Central memory CD4-positive, alpha-beta T cell (primary cell): ENCODE measurements around the gene KDSR.
A peak's percentile ranks its signal among the peaks of the same experiment; 100 is the strongest.

Experiments used
- DNase-seq: peaks from one replicate; pipeline ENCODE4 v3.0.0; 2022

The KDSR gene

GRCh38 chr18:63320123-63320974, 46.7 kb downstream of the KDSR start:
- DNase-seq = peak; percentile 92

- DNase-seq = no peak
Measured at GRCh38 chr18:63319383-63320122, 47.5 kb downstream of the KDSR start, which contains the start of gene BCL2. BCL2 (minus strand) TSS chr18:63319769.

- DNase-seq = no peak
Measured at GRCh38 chr18:63318889-63319382, 48.1 kb downstream of the KDSR start.

- DNase-seq = peak; percentile 81
Measured at GRCh38 chr18:63317982-63318888, 48.8 kb downstream of the KDSR start.

DNA sequence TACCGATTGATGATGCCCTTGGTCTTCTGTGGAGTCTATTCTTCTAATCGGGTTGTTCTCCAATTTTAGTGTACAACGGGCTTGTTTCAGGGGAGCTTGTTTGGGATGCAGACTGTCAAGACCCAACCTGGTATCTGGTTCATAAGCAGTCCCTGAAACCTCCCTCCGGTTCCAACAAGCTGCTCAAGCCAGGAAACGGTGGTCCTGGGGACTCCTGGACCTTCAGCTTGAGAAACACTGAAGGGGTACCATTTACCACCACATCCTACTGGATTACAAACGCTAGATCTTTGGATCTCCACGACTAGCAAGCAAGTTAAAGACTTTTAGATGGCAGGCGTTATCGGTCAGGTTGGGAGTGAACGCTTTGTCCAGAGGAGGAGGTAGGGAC, 49.5 kb downstream of the KDSR start:
- no peak for DNase-seq

DNA sequence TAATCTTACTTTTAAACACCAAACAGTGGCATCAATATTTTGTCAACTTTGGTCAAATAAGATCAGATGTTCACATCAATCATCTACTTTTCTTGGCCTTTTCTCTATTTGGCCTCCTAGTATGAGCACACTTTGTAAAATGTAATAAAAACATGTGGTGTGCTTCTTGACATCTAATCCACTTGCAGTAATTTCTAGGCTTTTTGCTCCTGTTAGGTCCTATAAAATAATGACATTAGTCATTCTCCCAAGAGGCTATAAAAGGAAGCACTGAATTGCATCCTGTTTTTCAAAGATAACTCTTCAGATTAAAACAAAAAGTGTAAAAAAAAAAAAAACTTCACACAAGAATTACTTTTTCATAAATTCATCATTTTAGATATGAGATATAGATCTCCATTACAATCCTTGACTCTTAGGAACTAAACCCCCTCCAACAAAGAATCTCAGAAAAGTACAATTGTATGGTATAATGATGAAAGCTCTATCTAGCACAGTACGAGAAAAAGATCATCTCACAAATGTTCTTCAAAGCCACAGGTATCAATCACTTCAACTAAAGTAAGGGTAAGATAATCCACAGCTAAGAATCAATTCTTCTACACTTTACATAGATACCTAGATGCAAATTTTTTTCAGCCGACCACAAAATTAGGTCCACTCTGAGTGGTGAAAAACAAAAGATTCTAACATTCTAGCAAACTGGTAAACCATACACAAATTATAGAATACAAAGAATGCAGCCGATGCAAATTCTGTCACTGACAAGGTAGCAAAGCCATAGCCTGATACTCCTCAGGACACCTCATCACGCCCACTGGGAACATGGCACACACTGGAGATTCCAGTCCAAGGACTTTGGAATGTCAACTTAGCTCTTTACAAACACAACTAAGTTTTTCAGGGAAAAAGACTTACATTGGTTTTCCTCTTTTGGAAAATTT, 50.1 kb downstream of the KDSR start:
- no peak for DNase-seq

GRCh38 chr18:63315876-63316275, 51.1 kb downstream of the KDSR start:
- DNase-seq = no peak

- no peak for DNase-seq
Measured at GRCh38 chr18:63315131-63315662, 51.8 kb downstream of the KDSR start.

GRCh38 chr18:63314062-63314790, 52.8 kb downstream of the KDSR start:
- no peak for DNase-seq

DNA sequence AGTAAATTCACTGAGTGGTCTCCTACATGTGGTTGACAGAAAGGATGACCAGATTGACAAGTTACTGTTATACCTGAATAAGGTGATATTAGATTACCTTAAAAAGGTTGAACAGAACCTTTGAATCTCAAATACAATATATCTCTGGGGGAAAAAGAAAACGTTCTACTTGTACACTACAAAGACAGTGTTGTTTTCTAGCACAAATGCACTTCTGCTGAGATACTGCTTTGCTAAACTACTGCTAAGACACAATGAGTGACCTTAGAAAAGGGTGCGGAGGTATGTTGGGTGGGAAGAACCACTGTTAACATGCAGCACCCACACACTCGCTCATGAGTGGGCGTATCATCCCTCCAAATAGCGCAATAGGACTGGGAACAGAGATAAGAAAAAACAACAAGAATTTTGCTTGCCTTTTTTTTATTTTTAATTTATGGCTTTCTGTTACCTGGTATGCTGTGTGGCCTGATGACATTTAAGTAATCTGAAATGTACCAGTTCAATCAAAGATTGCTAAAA, 53.5 kb downstream of the KDSR start:
- DNase-seq = no peak

GRCh38 chr18:63312737-63313395, 54.1 kb downstream of the KDSR start:
- no peak for DNase-seq

- DNase-seq = no peak
Measured at GRCh38 chr18:63312019-63312409, 55.0 kb downstream of the KDSR start.

DNA sequence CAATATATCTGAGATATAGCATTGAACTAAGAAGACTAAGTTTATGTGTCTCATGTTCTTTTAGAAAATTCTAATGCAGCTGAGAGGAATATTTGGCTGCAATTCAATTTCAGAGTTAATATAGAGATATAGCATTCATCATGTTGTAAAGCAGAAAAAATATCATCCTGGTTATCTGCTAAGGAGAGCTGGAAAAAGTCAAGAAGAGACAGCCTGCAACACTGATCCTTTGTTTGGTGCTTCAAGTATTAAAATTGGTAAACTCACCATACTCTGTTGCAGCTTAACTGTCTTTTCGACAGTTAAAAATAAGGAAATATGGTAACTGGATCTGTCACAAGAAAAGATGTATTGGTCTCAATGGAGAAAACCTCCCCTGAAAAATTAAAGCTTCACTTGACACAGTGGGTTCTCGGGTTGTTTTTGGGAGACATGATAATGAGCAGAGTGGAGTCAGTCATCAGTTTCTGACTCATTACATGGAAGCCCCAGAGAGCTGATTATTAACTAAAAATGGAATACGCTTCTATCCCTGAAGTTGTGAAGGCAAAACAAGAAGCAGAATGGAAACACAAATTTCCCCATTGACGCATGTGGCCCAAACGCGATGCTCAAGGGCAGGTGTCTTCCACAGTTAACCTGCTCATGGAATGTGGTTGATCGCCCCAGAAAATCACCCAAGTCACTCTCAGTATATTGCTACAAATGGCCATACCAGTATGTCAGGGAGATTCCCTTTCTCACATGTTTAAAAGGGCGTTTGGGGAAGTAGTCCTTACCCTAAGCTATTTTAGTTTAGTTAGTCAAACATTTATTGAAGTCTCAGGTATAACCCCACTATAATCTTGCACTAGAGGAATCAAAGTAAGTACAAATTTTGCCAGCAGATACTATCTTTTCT, 55.6 kb downstream of the KDSR start:
- DNase-seq = no peak

DNA sequence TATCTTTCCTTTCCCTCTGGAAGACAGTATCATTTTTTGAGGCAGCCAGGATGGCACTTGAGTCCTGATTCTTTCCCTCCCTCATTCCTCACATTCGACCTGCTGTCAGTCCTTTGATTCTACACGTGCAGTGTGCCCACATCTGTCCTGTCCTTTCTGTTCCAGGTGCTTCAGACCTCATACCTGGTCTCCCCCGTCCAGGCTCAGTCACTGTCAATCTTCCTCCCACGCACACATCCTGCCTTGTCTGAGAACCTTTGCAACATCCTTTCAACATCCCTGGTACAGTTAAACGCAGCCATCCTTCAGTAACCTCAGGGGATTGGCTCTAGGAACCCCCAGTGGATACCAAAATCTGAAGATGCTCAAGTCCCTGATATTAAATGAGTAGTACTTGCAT, 57.6 kb downstream of the KDSR start:
- peak; percentile 36 for DNase-seq

- DNase-seq = no peak
Measured at GRCh38 chr18:63307551-63308200, 59.3 kb downstream of the KDSR start.

DNA sequence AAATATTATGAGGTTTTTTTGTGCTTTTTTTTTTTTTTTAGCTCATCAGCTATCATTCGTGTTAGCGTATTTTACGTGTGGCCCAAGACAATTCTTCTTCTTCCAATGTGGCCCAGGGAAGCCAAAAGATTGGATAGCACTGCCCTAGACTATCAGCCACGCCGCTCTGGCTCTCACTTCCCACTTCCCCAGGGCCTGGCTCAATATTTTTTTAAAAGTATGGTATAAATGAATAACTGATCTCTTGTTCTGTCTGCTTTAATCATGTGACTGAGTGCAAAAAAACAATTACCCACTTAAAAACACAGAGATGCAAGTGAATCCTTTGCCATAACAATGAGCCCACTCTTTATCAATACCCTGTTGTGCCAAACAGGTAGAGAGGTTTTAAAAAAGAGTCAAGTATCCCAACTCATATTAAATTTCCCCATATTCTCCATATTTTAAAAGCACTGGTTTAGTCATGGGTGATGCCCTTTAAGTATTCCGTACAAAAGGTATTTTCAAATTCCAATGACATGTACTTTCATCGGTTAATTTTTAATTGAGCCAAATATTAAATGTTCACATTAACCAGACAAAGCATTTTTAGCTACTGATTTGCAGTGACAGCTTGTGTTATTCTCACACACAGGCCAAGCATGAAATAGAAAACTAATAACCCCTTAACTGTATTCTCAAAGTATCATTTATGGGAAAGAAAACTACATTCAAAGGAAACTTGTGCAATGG, 60.0 kb downstream of the KDSR start:
- DNase-seq = no peak

DNA sequence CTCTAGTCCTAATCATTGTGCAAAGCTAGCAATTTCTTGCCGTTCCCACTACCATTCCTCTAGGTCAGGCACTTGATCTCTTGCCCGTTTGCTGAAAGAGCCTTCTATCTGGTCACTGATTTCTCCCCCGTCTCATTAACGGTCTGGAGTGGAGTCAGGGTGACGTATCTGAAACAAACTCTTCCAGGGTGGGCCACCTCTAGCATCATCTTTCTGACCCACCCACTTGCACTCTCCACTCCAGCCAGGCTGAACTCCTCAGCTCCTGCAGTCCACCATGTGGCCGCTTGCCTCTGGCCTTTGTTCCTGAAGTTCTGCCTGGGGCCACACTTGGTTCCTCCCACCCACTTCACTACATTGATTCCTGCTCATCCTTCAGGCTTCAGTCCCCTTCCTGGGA, 60.8 kb downstream of the KDSR start:
- DNase-seq = no peak
